Measurements from ENCODE around the gene ASTN2.

ASTN2 gene

GRCh38 chr9:117169089-117169621 lies 245.7 kb downstream of the ASTN2 start:
- DNase-seq (ENCODE audit: low spot score) = no peak

- no peak for DNase-seq (ENCODE audit: low spot score)
These were observed 250.3 kb downstream of the ASTN2 start for GRCh38 chr9:117164512-117164911.

- DNase-seq (ENCODE audit: low spot score) = no peak
These were observed 254.6 kb downstream of the ASTN2 start for GRCh38 chr9:117160254-117160653.

GRCh38 chr9:117156771-117157535 lies 257.9 kb downstream of the ASTN2 start:
- no peak for DNase-seq (ENCODE audit: low spot score)

GRCh38 chr9:117156144-117156688 lies 258.6 kb downstream of the ASTN2 start:
- no peak for DNase-seq (ENCODE audit: low spot score)

- DNase-seq (ENCODE audit: low spot score) = no peak
These were observed 261.8 kb downstream of the ASTN2 start for GRCh38 chr9:117153021-117153420.

GRCh38 chr9:117151716-117152115 lies 263.1 kb downstream of the ASTN2 start:
- DNase-seq (ENCODE audit: low spot score) = no peak

- no peak for DNase-seq (ENCODE audit: low spot score)
These were observed 264.9 kb downstream of the ASTN2 start for GRCh38 chr9:117149996-117150395.

GRCh38 chr9:117145811-117146490 lies 268.9 kb downstream of the ASTN2 start:
- DNase-seq (ENCODE audit: low spot score) = no peak

GRCh38 chr9:117145081-117145480 lies 269.8 kb downstream of the ASTN2 start:
- no peak for DNase-seq (ENCODE audit: low spot score)

GRCh38 chr9:117138231-117138630 lies 276.6 kb downstream of the ASTN2 start:
- no peak for DNase-seq (ENCODE audit: low spot score)

GRCh38 chr9:117136461-117136860 lies 278.4 kb downstream of the ASTN2 start:
- DNase-seq (ENCODE audit: low spot score) = no peak

- DNase-seq (ENCODE audit: low spot score) = no peak
These were observed 279.3 kb downstream of the ASTN2 start for GRCh38 chr9:117135501-117136098.

- no peak for DNase-seq (ENCODE audit: low spot score)
These were observed 279.9 kb downstream of the ASTN2 start for GRCh38 chr9:117134826-117135500.

- no peak for DNase-seq (ENCODE audit: low spot score)
These were observed 288.0 kb downstream of the ASTN2 start for GRCh38 chr9:117126871-117127270.

GRCh38 chr9:117125531-117125930 lies 289.3 kb downstream of the ASTN2 start:
- DNase-seq (ENCODE audit: low spot score) = no peak

- DNase-seq (ENCODE audit: low spot score) = no peak
These were observed 291.1 kb downstream of the ASTN2 start for GRCh38 chr9:117123729-117124128.

- DNase-seq (ENCODE audit: low spot score) = no peak
These were observed 291.9 kb downstream of the ASTN2 start for GRCh38 chr9:117122953-117123352.

GRCh38 chr9:117122102-117122501 lies 292.8 kb downstream of the ASTN2 start:
- DNase-seq (ENCODE audit: low spot score) = no peak

GRCh38 chr9:117121316-117121715 lies 293.5 kb downstream of the ASTN2 start:
- DNase-seq (ENCODE audit: low spot score) = no peak

- no peak for DNase-seq (ENCODE audit: low spot score)
These were observed 294.8 kb downstream of the ASTN2 start for GRCh38 chr9:117120061-117120460.

GRCh38 chr9:117116084-117116483 lies 298.8 kb downstream of the ASTN2 start:
- DNase-seq (ENCODE audit: low spot score) = no peak

Data from AG08395 (cell line).